ENCODE results near the gene NUBP1. TPM values are rescaled to one million over a fixed set of nuclear protein-coding genes. Genes with fewer than 3 reads are reported as not detected.
"Not testable (repeated sequence)": the region's sequence is repeated elsewhere in the genome, so short reads cannot be mapped to it uniquely, and the experiment has no call there.

The NUBP1 gene
- total and polyA plus RNA-seq, 9 of the 15 experiments (the other 6 are each of a cell fraction or from before 2014, with no cell fraction given) = 17.2 to 55.1 (median 35.6) TPM

- H3K4me2 ChIP-seq (ENCODE audit: insufficient read depth, low read length) = no peak overlapping the region
- H3K9me1 ChIP-seq (ENCODE audit: control insufficient read depth, insufficient read depth, low read length) = no peaks in the 10 kb centered on the region
- no peak for FAIRE-seq
- H3K4me1 ChIP-seq (replicated peaks in 1 of 2; ENCODE audit: control insufficient read depth in 2 of 2, insufficient read depth in 2 of 2, low read length in 2 of 2) = no peaks in the 10 kb centered on the region; a peak in 1 of 5 replicates
- H3K27ac ChIP-seq (ENCODE audit: extremely low read depth, low read depth, low read length) = no peak overlapping the region
- no peak for ATAC-seq
- no peak overlapping the region for H2AFZ ChIP-seq (ENCODE audit: low read depth, low read length)
- DNase-seq (ENCODE audit: extremely low read depth in 1 of 4, low spot score in 3 of 4) = no peak
- TF ChIP-seq LARP7 (IDR thresholded peaks at IDR 0.05) = no peak
- no peak for TF ChIP-seq BDP1 (IDR thresholded peaks at IDR 0.05; ENCODE audit: insufficient read depth, insufficient read length)
- no peak for TF ChIP-seq ZNF23 (CRISPR knock-in tag; IDR thresholded peaks at IDR 0.05)
- no peak for TF ChIP-seq MAFK (IDR thresholded peaks at IDR 0.05; ENCODE audit: low read length)
- intact Hi-C loops (cut with micrococcal nuclease) = no loop called here
- H3K9ac ChIP-seq (ENCODE audit: insufficient read depth in 1 of 2, low read depth in 2 of 2, low read length in 2 of 2) = no peak overlapping the region
- no TSS peak for BruUV-seq (replicated peaks)
- ChIA-PET CTCF (ENCODE audit: low intra/inter-chr PET ratio) (no interaction called here), POLR2A (no interaction called here)
- no peaks in the 10 kb centered on the region for H3K79me2 ChIP-seq (ENCODE audit: control insufficient read depth, insufficient read depth, low read length)
- no peaks in the 10 kb centered on the region for H3K9me3 ChIP-seq (replicated peaks; ENCODE audit: control insufficient read depth, insufficient read depth, low read depth, low read length)
- H3K4me3 ChIP-seq = no peak overlapping the region
- H3K27me3 ChIP-seq (ENCODE audit: control insufficient read depth in 2 of 2, insufficient read depth in 2 of 2, low read length in 2 of 2) = peaks cover 27 to 36% of the 10 kb centered on the region in 2 experiments
- WGBS (ENCODE audit: insufficient coverage, low coverage, missing lambda C conversion rate) = 7% methylated on average over 12 of the region's 12 CpGs
- no peaks in the 10 kb centered on the region for H3K36me3 ChIP-seq (ENCODE audit: control insufficient read depth, insufficient read depth, low read length)
- no peaks in the 10 kb centered on the region for H4K20me1 ChIP-seq (replicated peaks; ENCODE audit: control insufficient read depth, insufficient read depth, low read length)
- in situ Hi-C loops (cut with MboI) = no loop called here
These were observed 33.7 kb downstream of the NUBP1 start for GRCh38 chr16:10777356-10777755.

- H3K9me1 ChIP-seq (ENCODE audit: control insufficient read depth, insufficient read depth, low read length); H3K4me3 ChIP-seq; BruUV-seq (replicated peaks); FAIRE-seq; H3K36me3 ChIP-seq (ENCODE audit: control insufficient read depth, insufficient read depth, low read length); in situ Hi-C loops (cut with MboI); ATAC-seq; intact Hi-C loops (cut with micrococcal nuclease); DNase-seq (ENCODE audit: extremely low read depth in 1 of 4, low spot score in 3 of 4); H3K27ac ChIP-seq (ENCODE audit: extremely low read depth, low read depth, low read length); H3K4me2 ChIP-seq (ENCODE audit: insufficient read depth, low read length); H3K9ac ChIP-seq (ENCODE audit: insufficient read depth in 1 of 2, low read depth in 2 of 2, low read length in 2 of 2); H3K4me1 ChIP-seq (replicated peaks in 1 of 2; ENCODE audit: control insufficient read depth in 2 of 2, insufficient read depth in 2 of 2, low read length in 2 of 2); CTCF ChIA-PET (ENCODE audit: low intra/inter-chr PET ratio); H3K79me2 ChIP-seq (ENCODE audit: control insufficient read depth, insufficient read depth, low read length); H2AFZ ChIP-seq (ENCODE audit: low read depth, low read length); H4K20me1 ChIP-seq (replicated peaks; ENCODE audit: control insufficient read depth, insufficient read depth, low read length); H3K9me3 ChIP-seq (replicated peaks; ENCODE audit: control insufficient read depth, insufficient read depth, low read depth, low read length): not testable (repeated sequence)
- peaks cover 33% of the 10 kb centered on the region in 2 experiments for H3K27me3 ChIP-seq (ENCODE audit: control insufficient read depth in 2 of 2, insufficient read depth in 2 of 2, low read length in 2 of 2)
- WGBS (ENCODE audit: insufficient coverage, low coverage, missing lambda C conversion rate) = 10% methylated on average over 6 of the region's 6 CpGs
- POLR2A ChIA-PET = interaction anchor here (0.6 kb wide), 1 partner anchor 12 kb away, joined by 3 read pairs; no protein-coding TSS in a partner anchor
- TF ChIP-seq ZNF24 (IDR thresholded peaks at IDR 0.05) = peak; percentile 67; the same call in 1 of the 2 replicates
These were observed 36.3 kb downstream of the NUBP1 start for GRCh38 chr16:10779908-10780307.

Data from K562 (cell line).